Lower leg skin (tissue), 3 donors: ENCODE data around the gene COTL1.

Source experiments
- POLR2A ChIP-seq, 2 donors: fragments of 450-650 bp; IDR thresholded peaks; one replicate each; pipeline ENCODE4 v1.6.1; 2016 to 2017; ENCODE audit warnings: antibody characterized with exemption in 2 of 2, mild to moderate bottlenecking in 1 of 2, moderate library complexity in 1 of 2
- TF ChIP-seq, protein P1 (sequence below), 3 donors: fragments of 450-650 bp; IDR thresholded peaks; one replicate each; pipeline ENCODE4 v1.5.1; 2016; ENCODE audit warnings: antibody characterized with exemption in 3 of 3, mild to moderate bottlenecking in 3 of 3, moderate library complexity in 2 of 3

DNA sequence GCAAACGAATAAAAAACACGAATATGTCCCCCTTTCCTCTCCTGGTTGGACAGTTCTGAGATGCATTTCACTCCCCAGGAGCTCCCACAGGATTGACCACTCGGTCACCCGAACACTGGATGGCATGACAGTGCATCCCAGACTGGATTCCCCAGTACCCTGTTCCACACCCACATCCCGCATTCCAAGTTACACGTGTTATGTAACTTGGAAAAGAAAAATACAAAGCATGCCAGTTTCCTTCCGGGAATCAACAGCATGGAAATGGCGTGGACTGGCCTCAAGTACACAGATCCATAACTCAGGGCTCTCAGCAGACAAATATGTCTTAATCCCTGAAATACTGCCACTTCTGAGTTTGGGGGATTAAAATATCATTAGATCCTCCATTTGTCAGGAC is 17.8 kb upstream of the COTL1 start:
- TF ChIP-seq, protein P1, sequence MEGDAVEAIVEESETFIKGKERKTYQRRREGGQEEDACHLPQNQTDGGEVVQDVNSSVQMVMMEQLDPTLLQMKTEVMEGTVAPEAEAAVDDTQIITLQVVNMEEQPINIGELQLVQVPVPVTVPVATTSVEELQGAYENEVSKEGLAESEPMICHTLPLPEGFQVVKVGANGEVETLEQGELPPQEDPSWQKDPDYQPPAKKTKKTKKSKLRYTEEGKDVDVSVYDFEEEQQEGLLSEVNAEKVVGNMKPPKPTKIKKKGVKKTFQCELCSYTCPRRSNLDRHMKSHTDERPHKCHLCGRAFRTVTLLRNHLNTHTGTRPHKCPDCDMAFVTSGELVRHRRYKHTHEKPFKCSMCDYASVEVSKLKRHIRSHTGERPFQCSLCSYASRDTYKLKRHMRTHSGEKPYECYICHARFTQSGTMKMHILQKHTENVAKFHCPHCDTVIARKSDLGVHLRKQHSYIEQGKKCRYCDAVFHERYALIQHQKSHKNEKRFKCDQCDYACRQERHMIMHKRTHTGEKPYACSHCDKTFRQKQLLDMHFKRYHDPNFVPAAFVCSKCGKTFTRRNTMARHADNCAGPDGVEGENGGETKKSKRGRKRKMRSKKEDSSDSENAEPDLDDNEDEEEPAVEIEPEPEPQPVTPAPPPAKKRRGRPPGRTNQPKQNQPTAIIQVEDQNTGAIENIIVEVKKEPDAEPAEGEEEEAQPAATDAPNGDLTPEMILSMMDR (IDR thresholded peaks at IDR 0.05) = no peak
- TF ChIP-seq POLR2A (IDR thresholded peaks at IDR 0.05) = no peak
